ENCODE data around the gene TNFRSF13B. TPM values are rescaled to one million over a fixed set of nuclear protein-coding genes. Genes with fewer than 3 reads are reported as not detected.

Gene TNFRSF13B
- total RNA-seq, 1 experiment from 2014 or later = not detected

DNA sequence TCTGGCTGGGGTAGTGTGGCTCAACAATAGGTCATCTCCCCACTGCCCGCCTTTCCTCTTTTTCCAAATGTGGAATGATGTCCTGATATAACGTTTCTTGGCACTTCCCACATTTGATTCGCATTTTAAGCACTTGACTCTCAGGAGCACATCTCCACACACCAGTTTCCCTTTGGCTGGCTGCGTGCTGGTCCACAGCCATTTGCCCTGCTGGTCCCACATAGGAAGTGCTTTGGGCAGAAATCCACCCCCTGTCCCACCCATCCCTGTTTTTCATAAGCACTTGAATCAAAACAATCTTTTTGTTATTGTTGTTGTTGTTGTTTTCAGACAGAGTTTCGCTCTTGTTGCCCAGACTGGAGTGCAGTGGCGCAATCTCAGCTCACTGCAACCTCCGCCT is 24.0 kb upstream of the TNFRSF13B start:
- Histone ChIP-seq H3K36me3 (ENCODE audit: low read depth) (no peaks in the 10 kb centered on the region), H3K27me3 (ENCODE audit: insufficient read depth, low read depth) (no peaks in the 10 kb centered on the region), H3F3A (ENCODE audit: insufficient read depth, low read depth) (no peaks in the 10 kb centered on the region), H3K4me3 (no peak overlapping the region), H4K20me1 (ENCODE audit: insufficient read depth) (no peaks in the 10 kb centered on the region), H3K9me3 (ENCODE audit: insufficient read depth, low read depth) (no peaks in the 10 kb centered on the region), H3K79me2 (ENCODE audit: low read depth) (no peaks in the 10 kb centered on the region), H3K27ac (no peak overlapping the region), H3K4me1 (replicated peaks; ENCODE audit: insufficient read depth) (peaks cover 6% of the 10 kb centered on the region; the same call in 1 of the 2 replicates), H3K9me2 (ENCODE audit: insufficient read depth) (no peaks in the 10 kb centered on the region), H2AFZ (no peak overlapping the region), H3K4me2 (no peak overlapping the region)
- TF ChIP-seq EZH2 (IDR thresholded peaks at IDR 0.05; ENCODE audit: low read depth) = no peak
- TF ChIP-seq, protein P1, sequence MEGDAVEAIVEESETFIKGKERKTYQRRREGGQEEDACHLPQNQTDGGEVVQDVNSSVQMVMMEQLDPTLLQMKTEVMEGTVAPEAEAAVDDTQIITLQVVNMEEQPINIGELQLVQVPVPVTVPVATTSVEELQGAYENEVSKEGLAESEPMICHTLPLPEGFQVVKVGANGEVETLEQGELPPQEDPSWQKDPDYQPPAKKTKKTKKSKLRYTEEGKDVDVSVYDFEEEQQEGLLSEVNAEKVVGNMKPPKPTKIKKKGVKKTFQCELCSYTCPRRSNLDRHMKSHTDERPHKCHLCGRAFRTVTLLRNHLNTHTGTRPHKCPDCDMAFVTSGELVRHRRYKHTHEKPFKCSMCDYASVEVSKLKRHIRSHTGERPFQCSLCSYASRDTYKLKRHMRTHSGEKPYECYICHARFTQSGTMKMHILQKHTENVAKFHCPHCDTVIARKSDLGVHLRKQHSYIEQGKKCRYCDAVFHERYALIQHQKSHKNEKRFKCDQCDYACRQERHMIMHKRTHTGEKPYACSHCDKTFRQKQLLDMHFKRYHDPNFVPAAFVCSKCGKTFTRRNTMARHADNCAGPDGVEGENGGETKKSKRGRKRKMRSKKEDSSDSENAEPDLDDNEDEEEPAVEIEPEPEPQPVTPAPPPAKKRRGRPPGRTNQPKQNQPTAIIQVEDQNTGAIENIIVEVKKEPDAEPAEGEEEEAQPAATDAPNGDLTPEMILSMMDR (conservative IDR thresholded peaks at IDR 0.05) = no peak
- CTCF ChIA-PET = no interaction called here
- intact Hi-C loops (cut with micrococcal nuclease; ENCODE audit: unreplicated experiment) = no loop called here
- BruUV-seq (replicated peaks) = no TSS peak
- POLR2A ChIA-PET (ENCODE audit: unreplicated experiment) = no interaction called here
- DNase-seq = no peak

- H4K20me1 ChIP-seq (ENCODE audit: insufficient read depth) = no peaks in the 10 kb centered on the region
- POLR2A ChIA-PET (ENCODE audit: unreplicated experiment) = no interaction called here
- no peaks in the 10 kb centered on the region for H3K79me2 ChIP-seq (ENCODE audit: low read depth)
- H3K27ac ChIP-seq = no peak overlapping the region
- H3K9me2 ChIP-seq (ENCODE audit: insufficient read depth) = no peaks in the 10 kb centered on the region
- H3K9me3 ChIP-seq (ENCODE audit: insufficient read depth, low read depth) = no peaks in the 10 kb centered on the region
- CTCF ChIA-PET = no interaction called here
- no peaks in the 10 kb centered on the region for H3K36me3 ChIP-seq (ENCODE audit: low read depth)
- no peaks in the 10 kb centered on the region for H3F3A ChIP-seq (ENCODE audit: insufficient read depth, low read depth)
- H3K27me3 ChIP-seq (ENCODE audit: insufficient read depth, low read depth) = no peaks in the 10 kb centered on the region
- no peak for DNase-seq
- no peak overlapping the region for H3K4me3 ChIP-seq
- BruUV-seq (replicated peaks) = no TSS peak
- no peak overlapping the region for H3K4me2 ChIP-seq
- peaks cover 6% of the 10 kb centered on the region; the same call in 1 of the 2 replicates for H3K4me1 ChIP-seq (replicated peaks; ENCODE audit: insufficient read depth)
- H2AFZ ChIP-seq = no peak overlapping the region
- intact Hi-C loops (cut with micrococcal nuclease; ENCODE audit: unreplicated experiment) = loop anchor here (5.0 kb wide), 1 partner anchor 77 kb away; no protein-coding TSS in a partner anchor
- TF ChIP-seq EZH2 (IDR thresholded peaks at IDR 0.05; ENCODE audit: low read depth) = no peak
- TF ChIP-seq, protein P1 (conservative IDR thresholded peaks at IDR 0.05) = no peak
Observed at GRCh38 chr17:16994631-16995030, 22.7 kb upstream of the TNFRSF13B start.

- no peaks in the 10 kb centered on the region for H4K20me1 ChIP-seq (ENCODE audit: insufficient read depth)
- ChIA-PET CTCF (interaction anchor here (0.6 to 0.8 kb wide), 4 partner anchors 14 to 101 kb away, joined by 3 to 20 read pairs (median 4); no protein-coding TSS in a partner anchor), POLR2A (ENCODE audit: unreplicated experiment) (no interaction called here)
- H3F3A ChIP-seq (ENCODE audit: insufficient read depth, low read depth) = peaks cover 12% of the 10 kb centered on the region; the same call in 1 of the 2 replicates
- DNase-seq = peak; percentile 62 to 79
- H3K4me3 ChIP-seq = no peak overlapping the region
- 0 out of 2 replicates have a peak overlapping the region, but pooled peaks have one; percentile 18 for H3K4me2 ChIP-seq
- no peak overlapping the region for H3K27ac ChIP-seq
- peak overlapping the region; percentile 66 for H2AFZ ChIP-seq
- intact Hi-C loops (cut with micrococcal nuclease; ENCODE audit: unreplicated experiment) = loop anchor here (1.0 to 5.0 kb wide), 3 partner anchors 74 to 455 kb away; no protein-coding TSS in a partner anchor
- BruUV-seq (replicated peaks) = no TSS peak
- H3K36me3 ChIP-seq (ENCODE audit: low read depth) = no peaks in the 10 kb centered on the region
- H3K79me2 ChIP-seq (ENCODE audit: low read depth) = no peaks in the 10 kb centered on the region
- peaks cover 19% of the 10 kb centered on the region for H3K4me1 ChIP-seq (replicated peaks; ENCODE audit: insufficient read depth)
- no peak for TF ChIP-seq EZH2 (IDR thresholded peaks at IDR 0.05; ENCODE audit: low read depth)
- TF ChIP-seq, protein P1 (conservative IDR thresholded peaks at IDR 0.05) = peak; percentile 91
- H3K9me3 ChIP-seq (ENCODE audit: insufficient read depth, low read depth) = no peaks in the 10 kb centered on the region
- no peaks in the 10 kb centered on the region for H3K27me3 ChIP-seq (ENCODE audit: insufficient read depth, low read depth)
- H3K9me2 ChIP-seq (ENCODE audit: insufficient read depth) = no peaks in the 10 kb centered on the region
Observed at GRCh38 chr17:16991349-16992009, 19.6 kb upstream of the TNFRSF13B start.
